Neuronal stem cell (in vitro differentiated cells): ENCODE results near the gene POTEM.
"Not testable (repeated sequence)": the region's sequence is repeated elsewhere in the genome, so short reads cannot be mapped to it uniquely, and the experiment has no call there.

ENCODE experiments used
- DNase-seq: peaks from one replicate; pipeline ENCODE4 v3.0.0-alpha.2; 2013; ENCODE audit warnings: low spot score
- H2AFZ ChIP-seq: one replicate; pipeline ENCODE4 v1.6.1; 2013; ENCODE audit warnings: mild to moderate bottlenecking, low read length, inconsistent platforms
- H2AK5ac ChIP-seq: 2 replicates; pipeline ENCODE4 v1.6.1; 2013; ENCODE audit warnings: low read depth, mild to moderate bottlenecking, inconsistent platforms, low read length, moderate library complexity, mixed read lengths
- H2BK120ac ChIP-seq: 2 replicates; pipeline ENCODE4 v1.6.1; 2013; ENCODE audit warnings: low read depth, mild to moderate bottlenecking, inconsistent platforms, low read length, moderate library complexity, mixed read lengths
- H2BK12ac ChIP-seq: one replicate; pipeline ENCODE4 v1.6.1; 2013; ENCODE audit warnings: low read length, inconsistent platforms
- H2BK15ac ChIP-seq: 2 replicates; pipeline ENCODE4 v1.6.1; 2013; ENCODE audit warnings: mild to moderate bottlenecking, low read length, inconsistent platforms, mixed read lengths
- H2BK5ac ChIP-seq: one replicate; pipeline ENCODE4 v1.6.1; 2013; ENCODE audit warnings: inconsistent platforms, mild to moderate bottlenecking, low read length, moderate library complexity
- H3K14ac ChIP-seq: one replicate; pipeline ENCODE4 v1.6.1; 2013; ENCODE audit warnings: low read length, inconsistent platforms
- H3K18ac ChIP-seq: 2 replicates; pipeline ENCODE4 v1.6.1; 2013; ENCODE audit warnings: low read length, inconsistent platforms
- H3K23ac ChIP-seq: 2 replicates; pipeline ENCODE4 v1.6.1; 2013; ENCODE audit warnings: low read depth, mild to moderate bottlenecking, mixed read lengths, low read length, inconsistent platforms; ENCODE audit not compliant: poor library complexity
- H3K27ac ChIP-seq: replicated peaks from 3 replicates; pipeline ENCODE4 v1.5.1; 2013; ENCODE audit warnings: low read length, inconsistent platforms
- H3K27me3 ChIP-seq, 3 experiments: 2 replicates each; pipeline ENCODE4 v1.6.1; 2013; ENCODE audit warnings: low read length in 3 of 3, mild to moderate bottlenecking in 2 of 3, inconsistent platforms in 1 of 3, low read depth in 1 of 3, mixed read lengths in 1 of 3, moderate library complexity in 1 of 3; ENCODE audit not compliant: control insufficient read depth in 3 of 3, insufficient read depth in 3 of 3
- H3K36me3 ChIP-seq, 2 donors: replicated peaks in 1 of 2; 2 replicates each; pipeline ENCODE4 v1.6.1; 2013; ENCODE audit warnings: low read length in 2 of 2; ENCODE audit not compliant: control insufficient read depth in 2 of 2, insufficient read depth in 2 of 2
- H3K4ac ChIP-seq: 2 replicates; pipeline ENCODE4 v1.6.1; 2013; ENCODE audit warnings: inconsistent platforms, mild to moderate bottlenecking, low read length, moderate library complexity
- H3K4me1 ChIP-seq, 2 donors: 1 replicate in 1 of 2; 2 replicates in 1 of 2; pipeline ENCODE4 v1.6.1; 2013; ENCODE audit warnings: low read length in 2 of 2, low read depth in 1 of 2; ENCODE audit not compliant: control insufficient read depth in 2 of 2, insufficient read depth in 1 of 2
- H3K4me2 ChIP-seq: one replicate; pipeline ENCODE4 v1.6.1; 2013; ENCODE audit warnings: mild to moderate bottlenecking, low read length, inconsistent platforms; ENCODE audit not compliant: insufficient read depth, poor library complexity, severe bottlenecking
- H3K4me3 ChIP-seq, 2 donors: 2 replicates each; pipeline ENCODE4 v1.5.1; 2013; ENCODE audit warnings: low read length in 2 of 2, mild to moderate bottlenecking in 2 of 2, inconsistent platforms in 1 of 2, moderate library complexity in 1 of 2
- H3K79me1 ChIP-seq: one replicate; pipeline ENCODE4 v1.6.1; 2013; ENCODE audit warnings: low read depth, mild to moderate bottlenecking, inconsistent platforms, low read length, moderate library complexity
- H3K9ac ChIP-seq: one replicate; pipeline ENCODE4 v1.6.1; 2013; ENCODE audit warnings: mild to moderate bottlenecking, low read depth, low read length, inconsistent platforms; ENCODE audit not compliant: poor library complexity
- H3K9me3 ChIP-seq, 2 donors: replicated peaks in 1 of 2; 2 replicates each; pipeline versions ENCODE3 to v1.6.1; 2013; ENCODE audit warnings: low read length in 2 of 2, mild to moderate bottlenecking in 2 of 2, inconsistent platforms in 1 of 2, low read depth in 1 of 2, mixed read lengths in 1 of 2, moderate library complexity in 1 of 2; ENCODE audit not compliant: control insufficient read depth in 2 of 2, insufficient read depth in 1 of 2
- H4K8ac ChIP-seq: one replicate; pipeline ENCODE4 v1.6.1; 2013; ENCODE audit warnings: low read depth, mild to moderate bottlenecking, inconsistent platforms, low read length, moderate library complexity
- H4K91ac ChIP-seq: one replicate; pipeline ENCODE4 v1.6.1; 2013; ENCODE audit warnings: low read length, low read depth, mild to moderate bottlenecking, inconsistent platforms; ENCODE audit not compliant: poor library complexity
- WGBS, 2 donors: extraction: QIAGEN DNeasy Blood & Tissue Kit; methylation state at CpG; one replicate each; pipeline ENCODE4 v1.1.7; 2013; ENCODE audit warnings: missing lambda C conversion rate in 2 of 2, mixed read lengths in 1 of 2; ENCODE audit not compliant: insufficient read length in 2 of 2, insufficient replicate concordance in 1 of 2; ENCODE audit errors: extremely low coverage in 2 of 2; 5-methylcytosine and 5-hydroxymethylcytosine counted together

Gene POTEM

GRCh38 chr14:18936848-18937247, 30.4 kb upstream of the POTEM start:
- not testable (repeated sequence) for H3K4me1 ChIP-seq, H2AK5ac ChIP-seq, H3K27ac ChIP-seq, H3K9me3 ChIP-seq, H2BK5ac ChIP-seq, H3K23ac ChIP-seq, H3K36me3 ChIP-seq, H2AFZ ChIP-seq, H3K18ac ChIP-seq, H3K9ac ChIP-seq, H2BK120ac ChIP-seq, H3K4ac ChIP-seq, DNase-seq, H3K4me3 ChIP-seq, H3K4me2 ChIP-seq, H4K8ac ChIP-seq, H4K91ac ChIP-seq, H3K14ac ChIP-seq, H3K27me3 ChIP-seq, H3K79me1 ChIP-seq, H2BK12ac ChIP-seq, H2BK15ac ChIP-seq
- no CpG with 5 or more reads among the region's 9 CpGs for WGBS, 2 donors

DNA sequence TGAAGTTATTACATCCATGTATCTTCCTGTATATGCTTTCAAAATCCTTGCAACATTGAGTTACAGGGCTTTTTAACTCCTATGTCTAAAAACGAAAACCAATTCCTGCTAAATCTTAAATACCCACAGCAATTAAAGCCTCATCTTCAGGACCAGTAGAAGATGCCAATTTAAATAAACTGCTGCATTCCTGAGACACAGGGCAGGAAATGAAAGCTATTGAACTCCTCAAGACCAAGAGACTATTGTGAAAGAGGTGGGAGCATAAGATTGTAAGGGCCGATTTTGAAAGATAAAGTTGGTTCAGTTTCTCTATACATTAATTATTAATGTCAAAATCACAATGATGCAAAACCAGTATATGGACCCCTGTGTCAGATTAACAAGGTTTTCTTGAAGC, 28.5 kb upstream of the POTEM start:
- H2BK5ac ChIP-seq, H2BK15ac ChIP-seq, H3K27me3 ChIP-seq, H3K18ac ChIP-seq, H3K79me1 ChIP-seq, H4K91ac ChIP-seq, H3K4me3 ChIP-seq, H4K8ac ChIP-seq, H3K14ac ChIP-seq, H3K27ac ChIP-seq, H3K23ac ChIP-seq, H2BK12ac ChIP-seq, DNase-seq, H3K36me3 ChIP-seq, H2BK120ac ChIP-seq, H3K4ac ChIP-seq, H2AFZ ChIP-seq, H3K4me2 ChIP-seq, H3K9me3 ChIP-seq, H2AK5ac ChIP-seq, H3K9ac ChIP-seq, H3K4me1 ChIP-seq: not testable (repeated sequence)
- no CpG with 5 or more reads among the region's 2 CpGs for WGBS, 2 donors

- not testable (repeated sequence) for H3K27ac ChIP-seq
- WGBS, 2 donors: no CpG with 5 or more reads among the region's 6 CpGs
These were observed 17.3 kb upstream of the POTEM start for GRCh38 chr14:18949939-18950338.

DNA sequence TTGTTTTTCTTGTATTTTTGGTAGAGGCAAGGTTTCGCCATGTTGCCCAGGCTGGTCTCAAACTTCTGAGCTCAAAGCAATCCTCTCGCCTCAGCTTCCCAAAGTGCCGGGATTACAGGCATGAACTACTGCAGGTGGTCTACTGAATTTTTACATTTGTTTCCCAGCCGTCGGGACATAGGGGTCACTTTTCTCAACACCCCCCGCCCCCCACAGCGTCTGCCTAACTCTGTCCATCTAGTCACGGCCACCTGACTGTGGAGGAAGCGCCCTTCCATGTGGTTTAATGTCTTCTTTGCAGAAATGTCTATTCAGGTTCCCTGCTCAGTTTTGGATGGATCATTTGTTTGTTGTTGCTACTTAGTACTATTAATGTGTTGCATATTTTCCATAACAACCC, 14.1 kb upstream of the POTEM start:
- not testable (repeated sequence) for H3K4me1 ChIP-seq, H2BK15ac ChIP-seq, H3K14ac ChIP-seq, H3K4ac ChIP-seq, H3K23ac ChIP-seq, H2BK12ac ChIP-seq, H3K27me3 ChIP-seq, H3K9ac ChIP-seq, H3K18ac ChIP-seq, H2AFZ ChIP-seq, H3K79me1 ChIP-seq, H2AK5ac ChIP-seq, H3K4me2 ChIP-seq, H2BK120ac ChIP-seq, H4K8ac ChIP-seq, H3K36me3 ChIP-seq, DNase-seq, H3K27ac ChIP-seq, H4K91ac ChIP-seq, H3K4me3 ChIP-seq, H3K9me3 ChIP-seq, H2BK5ac ChIP-seq
- WGBS, 2 donors: no CpG with 5 or more reads among the region's 9 CpGs

More at GRCh38 chr14:18949939-18950338, 17.3 kb upstream of the POTEM start:
- not testable (repeated sequence) for H3K4ac ChIP-seq, H2BK15ac ChIP-seq, DNase-seq, H2AK5ac ChIP-seq, H2AFZ ChIP-seq, H3K9me3 ChIP-seq, H3K4me3 ChIP-seq, H3K4me2 ChIP-seq, H3K27me3 ChIP-seq, H4K91ac ChIP-seq, H3K18ac ChIP-seq, H3K9ac ChIP-seq, H2BK120ac ChIP-seq, H2BK5ac ChIP-seq, H3K23ac ChIP-seq, H3K79me1 ChIP-seq, H3K14ac ChIP-seq, H2BK12ac ChIP-seq, H3K36me3 ChIP-seq, H4K8ac ChIP-seq, H3K4me1 ChIP-seq
